Endothelial cell of umbilical vein (primary cell): ENCODE data around the gene DDX52. TPM values are rescaled to one million over a fixed set of nuclear protein-coding genes. Genes with fewer than 3 reads are reported as not detected.

Experiments
- BruUV-seq: library from RNA; stranded (reverse); fragments of 400-500 nt; replicated peaks from 2 replicates; lab custom pipeline; 2021; lab: Mats Ljungman, UMichigan
- CTCF ChIA-PET: fragments of 300-600, 350-600 bp; sonication (Branson Sonifier 250); formaldehyde crosslinking; loops from one replicate; lab custom pipeline; 2021; ENCODE audit warnings: antibody characterized with exemption, inconsistent platforms; lab: Charles Lee
- POLR2A ChIA-PET: fragments of 300-600, 350-600 bp; sonication (Branson Sonifier 250); formaldehyde crosslinking; loops from one replicate; lab custom pipeline; 2021; ENCODE audit warnings: antibody characterized with exemption, inconsistent platforms; lab: Charles Lee
- DNase-seq: peaks from one replicate; pipeline ENCODE4 v3.0.0-alpha.2; 2011; ENCODE audit warnings: low read depth, low spot score
- FAIRE-seq: peaks from 2 replicates; lab custom pipeline; 2011; peaks lifted over from hg19 to GRCh38; lab: Jason Lieb, UNC
- H2AFZ ChIP-seq: 2 replicates; pipeline ENCODE4 v1.6.0; 2012; ENCODE audit warnings: low read depth, low read length, control low read depth, inconsistent platforms
- H3K27ac ChIP-seq: 2 replicates; pipeline ENCODE4 v1.5.1; 2011; ENCODE audit warnings: low read depth, mild to moderate bottlenecking, control low read depth, low read length, moderate library complexity; ENCODE audit not compliant: insufficient read depth
- H3K27me3 ChIP-seq, 2 experiments: 2 replicates each; pipeline versions ENCODE4 v1.6.0 to v1.6.1; 2011; ENCODE audit warnings: low read length in 2 of 2, mixed read lengths in 1 of 2; ENCODE audit not compliant: control insufficient read depth in 2 of 2, insufficient read depth in 2 of 2
- H3K36me3 ChIP-seq, 2 experiments: 2 replicates in 1 of 2; 3 replicates in 1 of 2; pipeline ENCODE4 v1.5.1; 2011; ENCODE audit warnings: low read length in 2 of 2, mild to moderate bottlenecking in 1 of 2, moderate library complexity in 1 of 2; ENCODE audit not compliant: control insufficient read depth in 2 of 2, insufficient read depth in 2 of 2; ENCODE audit errors: extremely low read depth in 1 of 2
- H3K4me1 ChIP-seq: 3 replicates; pipeline ENCODE4 v1.5.1; 2011; ENCODE audit warnings: mild to moderate bottlenecking, low read length; ENCODE audit not compliant: control insufficient read depth, insufficient read depth; ENCODE audit errors: extremely low read depth
- H3K4me2 ChIP-seq: 2 replicates; pipeline ENCODE4 v1.6.1; 2011; ENCODE audit warnings: low read length, control low read depth, mixed read lengths; ENCODE audit not compliant: insufficient read depth
- H3K4me3 ChIP-seq, 3 experiments: fragments of 200-600 bp in 1 of 3; sonication (generic), shearing (Covaris generic) in 1 of 3; replicated peaks in 1 of 3; 2 replicates each; pipeline ENCODE4 v1.5.1; 2011 to 2016; ENCODE audit warnings: control low read depth in 3 of 3, low read length in 3 of 3, mild to moderate bottlenecking in 2 of 3, inconsistent platforms in 1 of 3, low read depth in 1 of 3, moderate library complexity in 1 of 3; ENCODE audit not compliant: insufficient read depth in 1 of 3
- H3K79me2 ChIP-seq: 2 replicates; pipeline ENCODE4 v1.6.0; 2012; ENCODE audit warnings: low read length, inconsistent platforms; ENCODE audit not compliant: control insufficient read depth, insufficient read depth
- H3K9ac ChIP-seq: replicated peaks from 2 replicates; pipeline ENCODE3; 2011; ENCODE audit warnings: low read length, control low read depth; ENCODE audit not compliant: insufficient read depth; ENCODE audit errors: extremely low read depth
- H3K9me1 ChIP-seq: replicated peaks from 3 replicates; pipeline ENCODE4 v1.6.0; 2011; ENCODE audit warnings: mild to moderate bottlenecking, low read length; ENCODE audit not compliant: control insufficient read depth, insufficient read depth; ENCODE audit errors: extremely low read depth
- H3K9me3 ChIP-seq: replicated peaks from 2 replicates; pipeline ENCODE4 v1.5.1; 2012; ENCODE audit warnings: low read length, inconsistent platforms; ENCODE audit not compliant: control insufficient read depth, insufficient read depth
- H4K20me1 ChIP-seq: replicated peaks from 2 replicates; pipeline ENCODE3; 2011; ENCODE audit warnings: mild to moderate bottlenecking, low read length; ENCODE audit not compliant: control insufficient read depth, insufficient read depth; ENCODE audit errors: extremely low read depth
- EZH2 ChIP-seq: IDR thresholded peaks from 2 replicates; pipeline ENCODE4 v1.6.1; 2012; ENCODE audit warnings: borderline replicate concordance, low read depth, mild to moderate bottlenecking, moderate library complexity, low read length, inconsistent platforms; ENCODE audit not compliant: severe bottlenecking
- FOS ChIP-seq: IDR thresholded peaks from 2 replicates; pipeline ENCODE4 v1.6.1; 2011; ENCODE audit warnings: mild to moderate bottlenecking, low read length, moderate library complexity, borderline replicate concordance; ENCODE audit not compliant: insufficient read depth
- GATA2 ChIP-seq: IDR thresholded peaks from 2 replicates; pipeline ENCODE4 v1.7.0; 2011; ENCODE audit warnings: low read depth, mild to moderate bottlenecking, moderate library complexity, mixed read lengths, low read length; ENCODE audit not compliant: insufficient read length, insufficient read depth
- JUN ChIP-seq: IDR thresholded peaks from 2 replicates; pipeline ENCODE4 v1.6.1; 2011; ENCODE audit warnings: borderline replicate concordance, low read depth; ENCODE audit not compliant: insufficient read length, insufficient read depth
- MYC ChIP-seq: IDR thresholded peaks from one replicate; pipeline ENCODE4 v1.6.1; 2011; ENCODE audit warnings: mild to moderate bottlenecking, low read depth, low read length
- POLR2A ChIP-seq: IDR thresholded peaks from 2 replicates; pipeline ENCODE4 v1.6.1; 2012; ENCODE audit warnings: low read depth, mild to moderate bottlenecking, control low read depth, low read length
- POLR2AphosphoS5 ChIP-seq: IDR thresholded peaks from 2 replicates; pipeline ENCODE4 v1.6.1; 2012; ENCODE audit warnings: low read depth, mild to moderate bottlenecking, control low read depth, low read length, moderate library complexity; ENCODE audit not compliant: insufficient read depth
- dilution Hi-C: fragments of 300-500 bp; cut with MboI; formaldehyde crosslinking; loops from one replicate; pipeline ENCODE4 v1.15.0; 2019; ENCODE audit warnings: low sequenced_read_pairs; ENCODE audit not compliant: extremely low pct_ligation_motif_present
- intact Hi-C: fragments of 100-400 bp; cut with micrococcal nuclease; formaldehyde crosslinking; loops from one replicate; pipeline ENCODE4 v1.10.0; 2022
- polyA plus RNA-seq, 4 experiments: library from polyadenylated mRNA; depleted of rRNA in 3 of 4; stranded (reverse) in 3 of 4; unstranded in 1 of 4; fragments of >200 nt; gene quantifications; 2 replicates each; pipeline versions ENCODE4 v1.2.1 to v1.2.3, GENCODE V29; 2011 to 2012; ENCODE audit warnings: missing spikeins in 1 of 4
- total RNA-seq: library from RNA; stranded (reverse); gene quantifications from 2 replicates; pipeline ENCODE4 v1.2.3, GENCODE V29; 2021
- TF ChIP-seq, protein P1 (sequence below): IDR thresholded peaks from 2 replicates; pipeline ENCODE4 v1.6.1; 2011; ENCODE audit not compliant: insufficient read depth, insufficient read length
- TF ChIP-seq, protein P2 (sequence below), 2 donors: IDR thresholded peaks; 1 replicate in 1 of 2; 2 replicates in 1 of 2; pipeline ENCODE4 v1.5.1; 2011; ENCODE audit warnings: low read length in 2 of 2, mild to moderate bottlenecking in 2 of 2, moderate library complexity in 2 of 2, control low read depth in 1 of 2, inconsistent platforms in 1 of 2, low read depth in 1 of 2; ENCODE audit not compliant: insufficient read depth in 1 of 2; ENCODE audit errors: extremely low read depth in 1 of 2

The DDX52 gene
- total and polyA plus RNA-seq, 2 donors (not counting 3 experiments of a cell fraction or from before 2014, with no cell fraction given) = 12.5 to 58.4 TPM

DNA sequence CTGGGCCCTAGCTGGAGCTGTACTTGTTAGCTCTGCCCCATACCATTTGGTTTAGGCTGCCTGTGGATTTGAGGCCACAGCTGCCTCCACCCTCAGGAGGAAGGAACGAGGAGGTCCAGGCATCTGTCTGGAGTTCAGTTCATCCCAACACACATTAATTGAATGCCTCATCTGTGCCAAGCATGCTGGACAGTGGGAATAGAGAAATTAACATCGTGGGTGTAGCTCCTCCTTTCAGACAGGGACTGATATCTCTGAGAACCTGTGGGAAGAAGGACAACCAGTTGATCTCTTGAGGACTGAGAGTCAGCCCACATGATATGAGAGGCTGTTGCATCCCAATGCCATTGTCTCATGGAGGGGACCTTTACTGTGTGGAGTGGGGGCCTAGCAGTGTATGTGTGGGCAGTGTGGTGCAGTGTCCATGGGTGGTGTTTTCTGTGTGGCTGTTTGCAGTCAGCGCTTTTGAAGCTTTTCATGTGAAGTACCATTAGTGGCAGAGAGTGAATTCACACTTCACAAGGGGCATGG, 29.4 kb upstream of the DDX52 start:
- no peak overlapping the region for H3K4me3 ChIP-seq
- H3K9ac ChIP-seq = no peak overlapping the region
- dilution Hi-C loops = no loop called here
- no peaks in the 10 kb centered on the region for H3K36me3 ChIP-seq
- no TSS peak for BruUV-seq
- no peak overlapping the region for H2AFZ ChIP-seq
- CTCF ChIA-PET = interaction anchor here (1.0 to 1.9 kb wide), 2 partner anchors 98 to 144 kb away, joined by 3 to 6 read pairs; no protein-coding TSS in a partner anchor
- no peak for TF ChIP-seq EZH2
- no peak for TF ChIP-seq MYC
- TF ChIP-seq JUN = no peak
- TF ChIP-seq POLR2A = no peak
- no peak for TF ChIP-seq POLR2AphosphoS5
- no peak for TF ChIP-seq FOS
- TF ChIP-seq, protein P1, sequence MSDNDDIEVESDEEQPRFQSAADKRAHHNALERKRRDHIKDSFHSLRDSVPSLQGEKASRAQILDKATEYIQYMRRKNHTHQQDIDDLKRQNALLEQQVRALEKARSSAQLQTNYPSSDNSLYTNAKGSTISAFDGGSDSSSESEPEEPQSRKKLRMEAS = no peak
- TF ChIP-seq GATA2 = no peak
- TF ChIP-seq, protein P2, sequence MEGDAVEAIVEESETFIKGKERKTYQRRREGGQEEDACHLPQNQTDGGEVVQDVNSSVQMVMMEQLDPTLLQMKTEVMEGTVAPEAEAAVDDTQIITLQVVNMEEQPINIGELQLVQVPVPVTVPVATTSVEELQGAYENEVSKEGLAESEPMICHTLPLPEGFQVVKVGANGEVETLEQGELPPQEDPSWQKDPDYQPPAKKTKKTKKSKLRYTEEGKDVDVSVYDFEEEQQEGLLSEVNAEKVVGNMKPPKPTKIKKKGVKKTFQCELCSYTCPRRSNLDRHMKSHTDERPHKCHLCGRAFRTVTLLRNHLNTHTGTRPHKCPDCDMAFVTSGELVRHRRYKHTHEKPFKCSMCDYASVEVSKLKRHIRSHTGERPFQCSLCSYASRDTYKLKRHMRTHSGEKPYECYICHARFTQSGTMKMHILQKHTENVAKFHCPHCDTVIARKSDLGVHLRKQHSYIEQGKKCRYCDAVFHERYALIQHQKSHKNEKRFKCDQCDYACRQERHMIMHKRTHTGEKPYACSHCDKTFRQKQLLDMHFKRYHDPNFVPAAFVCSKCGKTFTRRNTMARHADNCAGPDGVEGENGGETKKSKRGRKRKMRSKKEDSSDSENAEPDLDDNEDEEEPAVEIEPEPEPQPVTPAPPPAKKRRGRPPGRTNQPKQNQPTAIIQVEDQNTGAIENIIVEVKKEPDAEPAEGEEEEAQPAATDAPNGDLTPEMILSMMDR (IDR thresholded peaks at IDR 0.05; ENCODE audit: extremely low read depth in 1 of 2, insufficient read depth in 1 of 2, low read depth in 1 of 2, low read length in 2 of 2) = no peak
- no peaks in the 10 kb centered on the region for H3K9me3 ChIP-seq
- POLR2A ChIA-PET = no interaction called here
- no peak overlapping the region for H3K4me2 ChIP-seq
- no peaks in the 10 kb centered on the region for H3K79me2 ChIP-seq
- H3K4me1 ChIP-seq = no peaks in the 10 kb centered on the region
- DNase-seq = no peak
- no peak overlapping the region for H3K27ac ChIP-seq
- H3K9me1 ChIP-seq = no peaks in the 10 kb centered on the region
- intact Hi-C loops = no loop called here
- peaks cover 12 to 14% of the 10 kb centered on the region in 2 experiments for H3K27me3 ChIP-seq
- no peaks in the 10 kb centered on the region for H4K20me1 ChIP-seq
- no peak for FAIRE-seq
